HG02623 (cell line): ENCODE measurements around the gene PNPO.

Experiments
- ATAC-seq: cut with Tn5 transposase; IDR thresholded peaks from one replicate; pipeline ENCODE4 v1.9.1; 2021; ENCODE audit warnings: moderate library complexity; ENCODE audit not compliant: unreplicated experiment

The PNPO gene

DNA sequence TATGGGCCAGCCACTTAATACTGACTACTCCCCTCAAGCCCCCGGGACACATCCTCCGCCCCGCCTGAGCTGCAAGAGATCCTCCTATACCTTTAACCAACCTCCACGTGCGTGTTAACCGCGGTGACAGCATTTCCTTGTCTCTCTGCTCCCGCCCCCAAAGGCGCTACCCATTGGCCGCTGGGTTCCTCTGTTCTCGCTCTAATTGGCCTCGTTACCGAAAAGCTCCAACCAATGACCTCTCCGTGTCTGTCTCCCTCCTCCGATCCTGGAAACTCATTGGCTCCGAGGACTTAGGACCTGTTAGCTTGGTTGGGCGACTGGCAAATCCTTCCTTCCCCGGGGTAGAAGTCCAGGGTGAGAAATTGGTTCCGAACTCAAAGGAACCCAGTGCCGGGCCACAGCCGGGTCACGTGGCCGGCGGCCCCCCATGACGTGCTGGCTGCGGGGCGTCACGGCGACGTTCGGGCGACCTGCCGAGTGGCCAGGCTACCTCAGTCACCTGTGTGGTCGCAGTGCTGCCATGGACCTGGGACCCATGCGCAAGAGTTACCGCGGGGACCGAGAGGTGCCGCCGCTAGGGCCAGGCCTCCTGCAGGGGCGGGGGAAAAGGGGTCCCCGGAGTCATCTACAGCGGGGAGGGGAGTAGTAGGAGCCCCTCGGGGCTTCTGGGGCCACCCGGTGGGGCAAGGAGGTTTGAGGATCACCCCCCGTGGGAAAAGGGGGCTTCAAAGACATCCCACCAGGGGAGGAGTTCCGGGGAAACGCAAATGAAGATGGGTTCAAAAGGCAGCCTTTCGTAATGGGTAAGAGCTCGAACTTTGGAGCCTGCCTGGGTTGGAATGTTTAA is at the start of gene PNPO:
TSS of gene PNPO (plus strand) at position 326 of the 850 bp plus-strand sequence. CDS start at position 431, 105 bp downstream.
- peak; percentile 95 for ATAC-seq

DNA sequence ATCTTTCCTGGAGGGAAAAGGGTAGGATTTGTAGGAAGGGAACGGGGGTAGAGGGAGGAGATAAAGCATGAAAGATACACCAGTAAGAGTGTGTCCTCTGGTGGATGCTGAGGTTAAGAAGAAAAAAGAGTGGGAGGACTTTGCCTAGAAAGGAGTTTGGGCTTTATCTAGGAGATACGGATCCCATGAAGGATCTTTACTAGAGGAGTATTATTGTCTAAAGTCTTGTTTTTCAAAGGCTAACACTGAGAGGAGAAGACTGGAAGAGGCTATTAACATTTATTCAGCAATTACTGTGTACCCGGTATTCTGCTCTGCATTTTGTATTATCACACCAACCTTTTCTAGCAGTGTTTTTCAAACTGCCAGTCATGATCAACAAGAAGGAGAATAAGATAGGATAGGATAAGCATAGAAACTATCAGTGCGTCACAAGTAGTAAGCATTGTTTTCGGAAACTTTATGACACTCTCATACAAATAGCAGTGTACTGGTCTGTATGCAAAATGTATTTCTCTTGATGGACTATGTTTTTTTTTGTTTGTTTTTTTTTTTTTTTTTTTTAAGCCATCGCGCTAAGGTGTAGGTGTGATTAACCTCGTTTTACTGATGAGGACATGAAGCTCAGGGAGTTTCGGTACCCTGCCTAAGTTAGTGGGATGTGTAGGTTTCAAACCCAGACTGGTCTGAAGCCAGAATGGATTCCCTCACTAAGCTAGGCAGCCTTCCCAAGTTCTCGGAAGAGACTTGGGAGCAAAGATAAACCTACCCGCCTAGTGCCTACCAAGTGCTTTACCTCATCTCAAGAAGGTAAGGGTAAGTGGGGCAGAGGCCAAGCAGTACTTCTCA is 46.6 kb upstream of the PNPO start:
- ATAC-seq: no peak

DNA sequence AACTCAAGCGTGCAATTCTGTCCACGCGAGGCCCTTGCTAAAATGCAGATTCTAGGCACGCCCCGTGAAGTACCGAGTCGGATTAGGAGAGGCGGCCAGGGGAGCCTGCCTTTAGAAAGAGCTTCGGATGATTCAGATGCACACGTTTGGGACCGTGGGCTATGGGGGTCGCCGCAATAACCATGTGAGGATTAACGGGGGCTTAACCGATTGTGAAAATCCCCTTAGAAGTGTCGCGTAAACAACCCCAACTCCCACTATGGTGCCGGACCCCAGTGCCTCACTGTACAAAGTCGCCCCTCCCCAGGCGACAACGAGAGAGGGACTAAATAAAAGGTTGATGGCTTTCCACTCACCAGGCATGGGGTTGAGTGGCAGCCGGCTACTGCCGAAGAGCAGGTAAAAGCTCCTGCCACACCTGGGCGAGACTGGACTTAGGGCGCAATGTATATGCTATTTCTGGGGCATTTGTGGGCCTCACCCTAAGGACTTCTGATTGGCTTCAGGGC is 46.0 kb upstream of the PNPO start:
- no peak for ATAC-seq

DNA sequence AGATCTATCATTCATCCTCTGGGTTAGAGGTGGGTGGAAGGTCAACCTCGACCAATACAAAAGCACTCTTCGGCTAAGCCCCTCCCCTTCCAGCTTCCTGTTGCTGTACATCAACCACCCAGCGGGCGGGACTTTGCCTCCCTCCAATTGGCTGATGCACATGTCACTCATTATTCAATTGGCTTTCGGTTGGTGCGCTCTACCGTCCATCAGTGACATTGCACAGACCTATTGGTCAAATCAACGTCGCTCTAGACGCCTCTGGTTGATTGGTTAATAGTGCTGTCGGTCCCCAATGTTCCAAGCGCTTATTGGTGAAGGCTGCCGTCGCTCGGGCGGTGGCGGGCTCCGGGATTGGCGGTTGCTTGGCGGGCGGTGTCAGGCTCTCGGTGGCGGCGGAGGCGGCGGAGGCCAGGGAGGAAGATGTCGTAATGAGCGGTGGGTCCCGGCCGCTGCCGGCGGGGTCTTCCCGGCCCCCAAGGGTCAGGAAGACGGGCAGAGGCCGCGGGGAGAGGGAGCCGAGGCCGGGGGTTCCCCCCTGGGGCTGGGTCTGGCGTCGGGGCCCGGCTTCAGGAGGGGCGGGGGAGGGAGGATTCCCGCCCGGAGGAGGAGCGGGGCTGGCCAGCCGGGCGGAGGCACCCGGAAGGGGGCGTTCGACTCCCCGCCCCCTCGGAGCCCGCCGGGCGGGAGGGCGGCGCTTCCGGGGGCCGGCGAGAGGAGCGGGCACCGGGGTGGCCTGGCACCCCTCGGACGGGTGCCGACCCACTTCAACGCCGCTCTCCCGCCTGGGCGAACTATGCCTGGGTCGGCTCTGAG is 45.3 kb upstream of the PNPO start, which contains the start of gene SP2:
TSS of gene SP2 (plus strand) at position 381 of the 816 bp plus-strand sequence. CDS start at position 432, 51 bp downstream.
- peak; percentile 86 for ATAC-seq

DNA sequence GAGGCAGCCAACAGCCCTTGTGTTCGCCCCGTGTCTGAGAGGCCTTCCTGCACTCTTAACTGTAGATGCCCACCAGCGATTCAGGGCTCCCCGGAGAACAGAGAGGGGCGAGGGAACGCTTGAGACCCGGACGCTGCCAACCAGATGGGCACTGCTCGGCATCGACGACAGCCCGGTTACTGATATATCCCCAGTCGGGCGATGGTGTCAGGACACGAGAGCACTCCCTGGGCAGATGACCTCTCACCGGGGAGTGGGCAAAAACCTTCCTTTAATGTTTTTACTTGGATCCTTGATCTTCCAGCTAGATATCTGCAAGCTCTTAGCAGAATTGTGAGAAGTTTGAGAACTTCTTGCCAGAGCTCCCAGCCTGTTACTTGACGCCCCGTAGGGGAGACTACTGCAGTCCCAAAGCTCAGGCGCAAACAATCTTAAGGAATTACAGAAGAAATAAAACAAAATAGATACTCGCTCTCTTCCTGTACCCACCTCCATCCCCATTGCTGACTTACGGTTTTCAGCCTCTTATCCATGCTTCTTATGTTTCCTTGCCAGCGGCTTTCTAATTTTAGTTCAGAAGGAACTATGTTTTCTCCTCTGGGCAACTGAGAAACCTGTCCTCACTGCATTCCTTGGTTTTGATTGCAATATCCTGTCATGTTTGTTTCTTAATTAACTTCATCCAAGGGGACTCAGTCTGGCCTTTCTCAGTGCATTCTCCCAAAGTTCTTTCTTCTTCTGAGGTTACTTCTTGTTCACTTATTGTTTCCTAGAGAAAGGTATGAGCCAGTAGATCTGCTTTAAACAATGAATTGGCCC is 44.5 kb upstream of the PNPO start:
- no peak for ATAC-seq

DNA sequence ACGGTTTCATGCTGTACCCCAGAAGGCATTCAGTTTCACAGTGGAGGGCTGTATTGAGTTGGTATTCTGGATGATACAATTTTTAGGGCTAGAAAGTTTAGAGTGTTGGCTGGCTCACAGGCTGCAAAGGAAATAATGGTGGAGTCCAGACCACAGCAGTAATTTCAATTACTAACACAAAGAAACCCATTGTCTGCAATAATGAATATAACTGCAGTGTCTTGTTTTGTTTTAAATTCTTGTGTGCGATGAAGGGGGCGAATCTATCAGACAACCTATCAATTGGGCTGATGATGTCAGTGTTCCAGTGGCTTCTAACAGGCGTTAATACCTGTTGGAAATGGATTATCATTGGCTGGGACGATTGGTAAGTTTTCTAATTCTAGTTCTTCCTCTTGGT is 43.8 kb upstream of the PNPO start:
- no peak for ATAC-seq

DNA sequence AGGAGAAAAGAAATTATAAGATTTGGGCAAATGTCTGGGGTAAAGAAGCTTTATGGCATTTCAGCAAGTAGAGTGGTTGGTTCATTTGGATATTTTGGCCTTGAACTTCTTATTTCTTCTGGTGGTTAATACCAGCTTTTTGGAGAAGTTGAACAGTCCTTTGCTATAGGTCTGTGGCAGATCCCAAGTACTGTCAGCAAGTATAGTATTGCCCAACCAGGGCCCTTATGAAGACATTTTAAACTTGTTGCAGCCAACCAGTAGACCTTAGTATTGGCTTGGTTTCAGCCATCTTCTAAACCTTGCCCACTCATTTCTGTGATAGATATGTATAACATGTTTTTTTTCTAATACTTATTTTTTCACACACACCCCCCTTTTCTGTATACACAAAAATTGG is 43.1 kb upstream of the PNPO start:
- no peak for ATAC-seq

DNA sequence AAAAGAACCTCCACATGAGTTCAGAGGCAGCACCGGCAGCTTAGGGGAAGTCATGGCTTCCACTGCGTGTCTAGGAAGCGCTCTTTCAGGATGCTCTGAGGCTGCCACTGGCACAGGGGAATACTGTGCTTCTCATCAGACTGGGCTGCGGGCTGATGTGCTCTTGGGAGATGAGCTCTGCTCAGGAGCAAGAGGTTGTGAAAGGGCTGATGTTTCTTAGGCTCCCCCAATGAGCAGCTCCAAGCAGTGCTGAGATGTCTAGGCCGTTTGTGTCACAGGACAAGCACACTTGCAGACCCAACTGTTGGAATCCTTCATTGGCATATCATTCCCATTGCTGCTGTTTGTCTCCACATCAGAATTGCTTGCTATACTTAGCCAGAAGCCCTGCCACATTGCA is 41.7 kb upstream of the PNPO start:
- no peak for ATAC-seq

DNA sequence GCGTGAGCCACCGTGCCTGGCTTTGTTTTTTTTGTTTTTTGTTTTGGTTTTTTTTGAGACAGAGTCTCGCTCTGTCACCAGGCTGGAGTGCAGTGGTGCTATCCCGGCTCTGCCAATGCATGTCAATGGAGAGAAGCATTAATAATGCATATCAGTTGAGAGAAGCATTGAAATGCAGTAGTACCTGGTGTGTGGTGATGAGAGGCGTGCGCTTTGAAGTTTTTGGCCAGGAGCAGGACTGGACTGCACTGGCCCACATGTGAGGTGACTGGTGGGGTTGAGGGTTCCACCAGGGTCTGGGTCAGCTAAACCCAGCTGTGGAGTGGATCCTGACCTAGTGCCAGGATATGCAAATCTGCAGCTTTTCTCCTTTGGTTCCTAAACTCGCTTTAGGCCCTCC is 39.9 kb upstream of the PNPO start:
- ATAC-seq: no peak

DNA sequence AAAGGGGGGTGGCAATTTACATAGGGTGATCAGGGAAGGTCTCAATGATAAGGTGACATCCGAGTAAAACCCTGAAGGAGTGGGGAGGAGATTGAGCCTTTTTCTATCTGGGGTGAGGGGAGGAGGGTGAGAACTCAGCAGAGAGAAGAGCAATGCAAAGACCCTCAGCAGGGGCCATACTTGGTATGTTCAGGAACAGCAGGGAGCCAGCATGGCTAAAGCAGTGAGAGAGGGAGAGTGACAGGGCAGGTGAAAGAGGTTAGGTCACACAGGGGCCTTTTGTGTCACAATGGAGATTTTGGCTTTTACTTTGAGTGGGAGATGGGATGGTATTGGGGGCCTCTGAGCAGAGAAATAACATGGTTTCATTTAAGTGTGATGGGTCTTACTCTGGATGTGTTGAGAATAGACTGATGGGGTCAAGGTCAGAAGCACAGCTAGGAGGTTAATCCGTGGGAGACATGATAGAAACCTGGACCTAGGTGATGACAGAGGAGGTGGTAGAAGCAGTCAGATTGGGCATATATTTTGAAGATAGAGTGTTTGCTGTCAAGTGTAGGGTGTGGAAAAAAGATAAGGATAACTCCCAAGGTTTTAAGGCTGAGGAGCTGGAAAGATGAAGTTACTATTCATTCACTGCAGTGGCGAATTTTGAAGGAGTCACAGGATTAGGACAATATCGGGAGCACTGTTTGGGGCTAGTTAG is 39.2 kb upstream of the PNPO start:
- ATAC-seq: no peak

DNA sequence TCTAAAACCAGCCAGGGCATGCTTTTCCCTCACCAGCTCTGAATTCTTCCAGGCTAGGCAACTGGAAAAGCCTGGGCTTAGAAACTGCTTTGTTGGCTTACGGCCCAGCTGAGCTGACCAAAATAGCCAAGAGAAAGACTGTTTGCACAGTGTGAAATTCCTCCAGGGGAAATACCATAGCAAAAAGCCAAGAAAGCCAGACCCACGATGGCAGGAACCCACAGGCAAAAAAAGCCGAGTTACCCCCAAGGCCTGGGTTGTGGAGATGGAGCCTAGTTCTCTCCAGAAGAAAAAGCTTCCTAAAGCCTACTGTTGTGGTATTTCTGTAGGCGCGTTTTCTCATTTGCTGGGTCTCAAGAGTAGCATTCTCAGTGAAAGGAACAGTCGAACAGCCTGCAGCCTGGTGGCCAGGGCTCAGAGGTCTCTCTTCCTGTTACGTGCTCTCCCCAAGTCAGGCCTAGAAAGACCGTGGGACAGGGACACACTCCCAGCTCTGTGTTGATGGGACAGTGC is 36.1 kb upstream of the PNPO start:
- ATAC-seq: no peak

DNA sequence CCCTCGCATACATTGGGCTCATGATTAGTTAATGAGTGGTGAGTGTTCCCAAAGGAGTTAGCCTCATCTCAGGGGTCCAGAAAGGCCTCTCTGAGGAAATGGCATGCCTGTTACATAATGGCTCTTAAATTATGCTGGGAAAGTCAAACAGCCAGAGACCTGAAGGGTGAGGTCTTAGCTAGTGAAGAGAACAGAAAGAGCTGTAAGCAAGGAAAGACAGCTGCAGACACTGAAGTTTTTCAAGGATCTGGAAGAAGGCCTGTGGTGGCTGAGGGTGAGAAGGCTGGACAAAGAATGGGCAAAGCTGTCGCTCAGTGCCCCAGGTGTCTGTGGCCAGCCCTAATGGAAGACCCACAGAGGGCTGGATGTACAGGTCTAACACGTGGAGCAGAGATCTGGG is 34.9 kb upstream of the PNPO start:
- no peak for ATAC-seq

DNA sequence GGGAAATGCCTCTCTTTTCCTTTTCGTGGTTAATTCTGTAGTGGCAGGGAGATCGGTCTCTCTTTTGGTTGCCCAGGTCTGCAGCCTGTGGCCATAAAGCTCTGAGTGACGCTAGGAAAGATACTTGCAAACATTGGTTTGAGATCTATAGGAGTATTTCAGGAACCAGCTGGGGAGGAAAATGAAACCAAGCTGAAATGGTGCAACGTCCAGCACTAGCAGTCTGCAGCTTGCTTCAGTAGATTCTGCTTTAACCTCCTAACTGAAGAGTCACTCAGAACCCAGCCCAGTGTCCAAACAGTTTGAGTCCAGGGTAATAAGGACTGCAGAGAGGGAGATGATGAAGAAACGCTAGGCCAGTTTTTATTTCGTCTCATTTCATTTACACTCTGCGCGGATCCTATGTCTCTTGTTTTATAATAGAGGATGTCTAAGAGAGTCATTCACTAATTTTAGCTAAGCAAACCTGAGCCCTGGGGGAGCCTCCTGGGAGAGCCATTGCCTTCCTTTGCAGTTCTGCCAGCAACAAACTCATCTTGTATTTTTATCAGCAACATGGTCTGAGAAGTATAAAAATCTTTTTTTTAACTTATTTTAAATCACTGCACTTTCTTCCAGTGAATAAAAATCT is 33.3 kb upstream of the PNPO start:
- ATAC-seq: no peak

DNA sequence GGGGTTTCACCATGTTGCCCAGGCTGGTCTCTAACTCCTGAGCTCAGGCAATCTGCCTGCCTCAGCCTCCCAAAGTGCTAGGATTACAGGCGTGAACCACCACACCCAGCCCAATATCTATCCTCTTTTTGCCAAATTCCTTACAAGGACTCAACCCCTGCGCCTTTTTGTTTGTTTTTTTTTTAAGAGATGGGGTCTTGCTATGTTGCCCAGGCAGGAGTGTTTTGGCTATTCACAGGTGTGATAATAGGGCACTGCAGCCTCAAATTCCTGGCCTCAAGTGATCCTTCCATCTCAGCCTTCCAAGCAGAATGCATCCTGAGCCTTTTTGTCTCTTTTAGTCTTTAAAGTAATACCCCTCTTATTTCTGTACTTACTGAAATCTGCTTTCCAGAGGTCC is 28.3 kb upstream of the PNPO start:
- no peak for ATAC-seq

DNA sequence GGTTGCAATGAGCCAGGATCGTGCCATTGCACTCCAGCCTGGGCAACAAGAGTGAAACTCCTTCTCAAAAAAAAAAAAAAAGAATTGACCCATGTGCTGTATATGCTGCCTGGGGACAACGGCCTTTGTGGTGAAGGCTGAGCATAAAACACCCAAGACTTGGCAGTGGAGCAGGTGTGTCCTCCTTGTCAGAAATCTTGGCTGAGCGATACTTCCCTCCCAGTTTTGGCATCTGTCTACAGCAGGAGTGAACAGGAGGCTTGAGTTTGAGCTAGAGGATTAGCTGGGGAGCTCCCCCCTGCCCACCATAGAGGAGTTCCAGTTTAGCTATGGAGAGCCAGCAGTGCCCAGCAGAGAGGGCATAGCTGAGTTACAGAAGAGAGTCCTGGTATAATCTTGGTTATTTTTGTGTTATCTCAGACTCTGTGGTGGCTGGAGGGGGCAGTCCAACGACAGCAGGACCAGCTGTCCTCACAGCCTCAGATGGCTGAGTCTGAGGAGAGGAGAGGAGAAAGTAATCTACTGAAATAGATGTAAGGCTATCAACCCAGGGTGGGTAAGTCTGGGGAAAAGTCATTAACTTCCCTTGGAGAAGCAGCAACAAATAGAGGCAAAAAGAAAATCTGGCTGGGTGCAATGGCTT is 26.9 kb upstream of the PNPO start:
- ATAC-seq: no peak

DNA sequence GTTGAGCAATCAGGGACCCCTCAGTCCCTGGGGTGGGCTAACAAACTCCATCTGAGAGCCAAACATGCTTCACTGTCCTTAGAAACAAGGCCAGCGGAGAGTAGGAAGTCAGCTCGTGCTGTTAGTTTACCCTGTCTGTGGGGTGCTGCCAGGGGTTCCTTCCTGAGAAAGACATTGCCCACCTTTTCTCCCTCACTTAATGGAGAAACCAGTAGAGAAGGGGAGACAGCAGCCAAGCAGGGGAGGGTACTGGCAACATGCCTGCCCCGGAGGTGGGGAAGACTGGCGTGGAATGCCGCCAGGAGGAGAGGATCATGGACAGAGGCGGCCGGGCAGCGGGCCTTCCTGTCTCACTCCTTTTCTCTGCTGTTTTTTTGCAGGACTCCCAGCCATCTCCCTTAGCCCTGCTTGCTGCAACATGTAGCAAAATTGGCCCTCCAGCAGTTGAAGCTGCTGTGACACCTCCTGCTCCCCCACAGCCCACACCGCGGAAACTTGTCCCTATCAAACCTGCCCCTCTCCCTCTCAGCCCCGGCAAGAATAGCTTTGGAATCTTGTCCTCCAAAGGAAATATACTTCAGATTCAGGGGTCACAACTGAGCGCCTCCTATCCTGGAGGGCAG is 25.5 kb upstream of the PNPO start:
- no peak for ATAC-seq

DNA sequence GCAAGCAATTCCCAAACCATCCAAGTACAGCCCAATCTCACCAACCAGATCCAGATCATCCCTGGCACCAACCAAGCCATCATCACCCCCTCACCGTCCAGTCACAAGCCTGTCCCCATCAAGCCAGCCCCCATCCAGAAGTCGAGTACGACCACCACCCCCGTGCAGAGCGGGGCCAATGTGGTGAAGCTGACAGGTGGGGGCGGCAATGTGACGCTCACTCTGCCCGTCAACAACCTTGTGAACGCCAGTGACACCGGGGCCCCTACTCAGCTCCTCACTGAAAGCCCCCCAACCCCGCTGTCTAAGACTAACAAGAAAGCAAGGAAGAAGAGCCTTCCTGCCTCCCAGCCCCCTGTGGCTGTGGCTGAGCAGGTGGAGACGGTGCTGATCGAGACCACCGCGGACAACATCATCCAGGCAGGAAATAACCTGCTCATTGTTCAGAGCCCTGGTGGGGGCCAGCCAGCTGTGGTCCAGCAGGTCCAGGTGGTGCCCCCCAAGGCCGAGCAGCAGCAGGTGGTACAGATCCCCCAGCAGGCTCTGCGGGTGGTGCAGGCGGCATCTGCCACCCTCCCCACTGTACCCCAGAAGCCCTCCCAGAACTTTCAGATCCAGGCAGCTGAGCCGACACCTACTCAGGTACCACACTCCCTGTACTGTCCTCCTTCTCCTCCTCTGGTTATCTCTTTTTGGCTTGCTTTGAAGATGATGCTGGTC is 24.7 kb upstream of the PNPO start:
- ATAC-seq: no peak
